MV-4-11 (cell line): ENCODE results near the gene TANC2.

Experiments
- DNase-seq: peaks from one replicate; lab custom pipeline; 2025; lab: John Stamatoyannopoulos, UW

Gene TANC2

DNA sequence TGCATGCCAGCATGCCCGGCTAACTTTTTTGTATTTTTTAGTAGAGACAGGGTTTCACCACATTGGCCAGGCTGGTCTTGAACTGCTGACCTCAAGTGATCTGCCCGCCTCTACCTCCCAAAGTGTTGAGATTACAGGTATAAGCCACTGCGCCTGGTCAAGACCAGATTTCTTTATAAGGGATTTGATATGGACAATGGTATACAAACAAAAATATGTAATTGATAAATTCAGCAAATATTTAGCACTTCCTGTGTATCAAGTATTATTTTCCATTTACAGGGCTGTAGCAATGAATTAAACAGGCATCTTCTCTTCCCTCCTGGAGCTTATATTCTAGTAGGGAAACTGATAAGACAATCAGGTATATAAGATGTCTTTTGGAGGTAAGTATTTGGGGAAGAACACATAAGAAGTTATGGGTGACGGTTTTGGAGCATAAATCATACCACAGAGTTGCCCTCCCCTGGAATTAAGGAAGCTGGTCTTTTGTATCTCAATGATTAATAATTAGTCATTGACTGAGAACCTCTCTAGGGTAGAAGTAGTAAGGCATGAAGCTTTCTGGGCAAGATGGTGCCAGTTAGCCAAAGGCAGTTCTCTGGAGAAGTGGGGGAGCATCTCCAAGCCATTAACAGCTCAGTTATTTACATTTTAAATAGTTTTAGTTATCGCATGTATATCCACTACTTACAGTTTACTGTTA is 35.8 kb downstream of the TANC2 start:
- no peak for DNase-seq

DNA sequence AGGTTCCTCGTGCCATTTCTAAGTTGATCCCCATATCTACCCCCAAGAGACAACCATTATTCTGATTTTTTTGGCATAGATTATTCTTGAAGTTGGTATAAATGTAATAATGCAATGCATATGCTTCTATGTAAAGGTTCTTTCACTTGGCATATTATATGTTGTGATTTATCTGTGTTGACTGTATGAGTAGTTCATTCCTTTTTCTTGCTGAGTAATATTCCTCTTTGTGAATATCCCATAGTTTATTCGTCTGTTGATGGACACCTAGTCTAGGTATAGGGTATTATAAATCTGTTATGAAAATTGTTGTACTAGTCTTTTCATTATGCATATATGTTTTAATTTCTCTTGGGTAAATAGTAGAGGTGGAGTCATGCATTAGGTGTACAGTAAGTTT is 36.6 kb downstream of the TANC2 start:
- DNase-seq, result no peak

DNA sequence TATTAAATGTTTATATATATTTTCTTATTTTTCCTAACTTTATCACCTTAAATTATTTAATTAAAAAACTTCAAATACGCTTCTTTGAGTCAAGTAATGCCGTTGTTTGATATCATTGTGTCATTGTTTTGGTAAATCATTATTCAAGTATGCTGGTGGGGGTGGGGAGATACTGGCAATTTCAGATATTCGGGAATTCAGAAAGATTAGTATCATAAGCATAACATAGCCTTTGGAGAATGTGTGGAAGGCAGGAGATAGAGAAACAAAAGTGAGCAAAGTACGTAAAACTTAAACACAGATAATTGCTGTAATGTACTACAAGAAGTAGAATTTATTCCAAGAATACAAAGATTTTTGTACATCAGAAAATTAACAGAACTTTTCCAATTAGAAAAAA is 49.8 kb downstream of the TANC2 start:
- no peak for DNase-seq
